T-helper 17 cell (primary cell): ENCODE data around the gene MBD3L3. TPM values are rescaled to one million over a fixed set of nuclear protein-coding genes. Genes with fewer than 3 reads are reported as not detected.
"Not testable (repeated sequence)": the region's sequence is repeated elsewhere in the genome, so short reads cannot be mapped to it uniquely, and the experiment has no call there.

Experiments
- ATAC-seq: fragments of 150-1000 bp; cut with Tn5 transposase; 2 replicates; pipeline ENCODE4 v1.10.0; 2021; ENCODE audit warnings: mild to moderate bottlenecking, moderate library complexity
- DNase-seq, 3 donors: peaks; one replicate each; pipeline versions ENCODE4 v3.0.0 to v3.0.0-alpha.2; 2020 to 2021
- H3K9me3 ChIP-seq: one replicate; pipeline ENCODE4 v1.7.0; 2013; ENCODE audit warnings: low read length, mild to moderate bottlenecking; ENCODE audit not compliant: control insufficient read depth, poor library complexity, severe bottlenecking
- H3K27ac Mint-ChIP-seq: one replicate; pipeline ENCODE4 v1.8.0; 2022; ENCODE audit warnings: mild to moderate bottlenecking, moderate library complexity, mixed read lengths
- H3K27me3 Mint-ChIP-seq: one replicate; pipeline ENCODE4 v1.8.0; 2022; ENCODE audit warnings: mixed read lengths
- H3K36me3 Mint-ChIP-seq: one replicate; pipeline ENCODE4 v1.8.0; 2022; ENCODE audit warnings: low read depth, mixed read lengths
- H3K4me1 Mint-ChIP-seq: one replicate; pipeline ENCODE4 v1.8.0; 2022; ENCODE audit warnings: mild to moderate bottlenecking, mixed read lengths
- H3K4me3 Mint-ChIP-seq: one replicate; pipeline ENCODE4 v1.8.0; 2022; ENCODE audit warnings: mild to moderate bottlenecking, moderate library complexity, mixed read lengths
- total RNA-seq, 4 donors: library from RNA in 2 of 4; stranded (reverse) in 2 of 4; gene quantifications; one replicate each; pipeline ENCODE4 v1.2.3 and lab custom pipeline; 2022 to 2026

Gene MBD3L3
- total RNA-seq (not detected), total RNA-seq (lab: John Stamatoyannopoulos, UW) (0 reads per million in 2 donors)

- H3K27me3 Mint-ChIP-seq, ATAC-seq, H3K36me3 Mint-ChIP-seq, H3K27ac Mint-ChIP-seq, H3K4me1 Mint-ChIP-seq, H3K4me3 Mint-ChIP-seq, DNase-seq, H3K9me3 ChIP-seq: not testable (repeated sequence)
These were observed at the start of gene MBD3L3 for GRCh38 chr19:7058576-7058975. TSS of gene MBD3L3 (minus strand) at chr19:7058676. CDS start at chr19:7058605, 71 bp downstream.

GRCh38 chr19:7106711-7107657 lies 48.5 kb upstream of the MBD3L3 start:
- H3K27me3 Mint-ChIP-seq, result no peaks in the 10 kb centered on the region
- no peak for DNase-seq
- no peak for ATAC-seq
- no peak overlapping the region for H3K4me3 Mint-ChIP-seq
- peaks cover 2% of the 10 kb centered on the region for H3K4me1 Mint-ChIP-seq
- H3K9me3 ChIP-seq, result no peaks in the 10 kb centered on the region
- no peak overlapping the region for H3K27ac Mint-ChIP-seq
- H3K36me3 Mint-ChIP-seq, result no peaks in the 10 kb centered on the region

GRCh38 chr19:7104747-7105447 lies 46.4 kb upstream of the MBD3L3 start:
- Mint-ChIP-seq H3K36me3 (no peaks in the 10 kb centered on the region), H3K4me3 (no peak overlapping the region), H3K4me1 (peaks cover 7% of the 10 kb centered on the region), H3K27ac (no peak overlapping the region), H3K27me3 (no peaks in the 10 kb centered on the region)
- H3K9me3 ChIP-seq, result no peaks in the 10 kb centered on the region
- DNase-seq (no peak), ATAC-seq (no peak)

GRCh38 chr19:7101498-7102253 lies 43.2 kb upstream of the MBD3L3 start:
- Mint-ChIP-seq H3K36me3 (no peaks in the 10 kb centered on the region), H3K27me3 (no peaks in the 10 kb centered on the region), H3K4me3 (peak overlapping the region; percentile 21), H3K27ac (peak overlapping the region; percentile 0), H3K4me1 (peaks cover 8% of the 10 kb centered on the region)
- ATAC-seq (peak; percentile 9), DNase-seq (no peak)
- no peaks in the 10 kb centered on the region for H3K9me3 ChIP-seq

- Mint-ChIP-seq H3K27me3 (no peaks in the 10 kb centered on the region), H3K27ac (peak overlapping the region; percentile 91), H3K4me1 (peaks cover 8% of the 10 kb centered on the region), H3K36me3 (no peaks in the 10 kb centered on the region), H3K4me3 (peak overlapping the region; percentile 95)
- DNase-seq, result peak in 1 of 3 donors; percentile 36
- no peak for ATAC-seq
- H3K9me3 ChIP-seq, result peaks cover 4% of the 10 kb centered on the region
These were observed 41.1 kb upstream of the MBD3L3 start for GRCh38 chr19:7099597-7099921.

- Mint-ChIP-seq H3K4me3 (peak overlapping the region; percentile 95), H3K4me1 (peaks cover 8% of the 10 kb centered on the region), H3K27me3 (no peaks in the 10 kb centered on the region), H3K36me3 (no peaks in the 10 kb centered on the region), H3K27ac (peak overlapping the region; percentile 91)
- H3K9me3 ChIP-seq, result peaks cover 4% of the 10 kb centered on the region
- peak; percentile 94 for ATAC-seq
- peak; percentile 68 to 87 (median 73) for DNase-seq
These were observed 40.5 kb upstream of the MBD3L3 start for GRCh38 chr19:7098701-7099596.

- no peak for DNase-seq
- H3K27ac Mint-ChIP-seq, result peak overlapping the region; percentile 91
- H3K27me3 Mint-ChIP-seq, result no peaks in the 10 kb centered on the region
- peak overlapping the region; percentile 95 for H3K4me3 Mint-ChIP-seq
- no peaks in the 10 kb centered on the region for H3K36me3 Mint-ChIP-seq
- ATAC-seq, result no peak
- peaks cover 8% of the 10 kb centered on the region for H3K4me1 Mint-ChIP-seq
- peaks cover 4% of the 10 kb centered on the region for H3K9me3 ChIP-seq
These were observed 39.6 kb upstream of the MBD3L3 start for GRCh38 chr19:7098096-7098495.

GRCh38 chr19:7088999-7089398 lies 30.5 kb upstream of the MBD3L3 start:
- peaks cover 3% of the 10 kb centered on the region for H3K36me3 Mint-ChIP-seq
- H3K9me3 ChIP-seq, result peaks cover 28% of the 10 kb centered on the region
- no peaks in the 10 kb centered on the region for H3K27me3 Mint-ChIP-seq
- H3K4me3 Mint-ChIP-seq, result no peak overlapping the region
- H3K4me1 Mint-ChIP-seq, result no peaks in the 10 kb centered on the region
- H3K27ac Mint-ChIP-seq, result no peak overlapping the region
- ATAC-seq, result no peak
- DNase-seq, result no peak

- Mint-ChIP-seq H3K27me3 (no peaks in the 10 kb centered on the region), H3K4me1 (no peaks in the 10 kb centered on the region), H3K36me3 (peaks cover 11% of the 10 kb centered on the region), H3K27ac (no peak overlapping the region), H3K4me3 (peak overlapping the region; percentile 7)
- peaks cover 73% of the 10 kb centered on the region for H3K9me3 ChIP-seq
- no peak for DNase-seq
- no peak for ATAC-seq
These were observed 24.8 kb upstream of the MBD3L3 start for GRCh38 chr19:7083076-7083956.

GRCh38 chr19:7078008-7078407 lies 19.5 kb upstream of the MBD3L3 start:
- DNase-seq (no peak), ATAC-seq (no peak)
- Mint-ChIP-seq H3K27ac (no peak overlapping the region), H3K36me3 (peaks cover 25% of the 10 kb centered on the region), H3K4me3 (no peak overlapping the region), H3K27me3 (no peaks in the 10 kb centered on the region), H3K4me1 (peaks cover 3% of the 10 kb centered on the region)
- H3K9me3 ChIP-seq, result peaks cover 59% of the 10 kb centered on the region

- ATAC-seq, result no peak
- no peak overlapping the region for H3K4me3 Mint-ChIP-seq
- H3K4me1 Mint-ChIP-seq, result peaks cover 9% of the 10 kb centered on the region
- no peaks in the 10 kb centered on the region for H3K27me3 Mint-ChIP-seq
- peaks cover 29% of the 10 kb centered on the region for H3K36me3 Mint-ChIP-seq
- no peak for DNase-seq
- H3K27ac Mint-ChIP-seq, result no peak overlapping the region
- H3K9me3 ChIP-seq, result peaks cover 41% of the 10 kb centered on the region
These were observed 17.7 kb upstream of the MBD3L3 start for GRCh38 chr19:7076151-7076550.
